Choroid plexus epithelial cell (primary cell): ENCODE results near the gene FGF7.

Experiments
- DNase-seq: peaks from one replicate; pipeline ENCODE4 v3.0.0-alpha.2; 2010; ENCODE audit warnings: low read depth
- H3K4me3 ChIP-seq: 2 replicates; pipeline ENCODE4 v1.5.1; 2011; ENCODE audit warnings: low read depth, mild to moderate bottlenecking, control low read depth, low read length, moderate library complexity
- TF ChIP-seq, protein P1 (sequence below): conservative IDR thresholded peaks from 2 replicates; pipeline ENCODE4 v1.5.1; 2011; ENCODE audit warnings: low read depth, mild to moderate bottlenecking, control low read depth, inconsistent platforms, low read length, moderate library complexity

FGF7 gene

DNA sequence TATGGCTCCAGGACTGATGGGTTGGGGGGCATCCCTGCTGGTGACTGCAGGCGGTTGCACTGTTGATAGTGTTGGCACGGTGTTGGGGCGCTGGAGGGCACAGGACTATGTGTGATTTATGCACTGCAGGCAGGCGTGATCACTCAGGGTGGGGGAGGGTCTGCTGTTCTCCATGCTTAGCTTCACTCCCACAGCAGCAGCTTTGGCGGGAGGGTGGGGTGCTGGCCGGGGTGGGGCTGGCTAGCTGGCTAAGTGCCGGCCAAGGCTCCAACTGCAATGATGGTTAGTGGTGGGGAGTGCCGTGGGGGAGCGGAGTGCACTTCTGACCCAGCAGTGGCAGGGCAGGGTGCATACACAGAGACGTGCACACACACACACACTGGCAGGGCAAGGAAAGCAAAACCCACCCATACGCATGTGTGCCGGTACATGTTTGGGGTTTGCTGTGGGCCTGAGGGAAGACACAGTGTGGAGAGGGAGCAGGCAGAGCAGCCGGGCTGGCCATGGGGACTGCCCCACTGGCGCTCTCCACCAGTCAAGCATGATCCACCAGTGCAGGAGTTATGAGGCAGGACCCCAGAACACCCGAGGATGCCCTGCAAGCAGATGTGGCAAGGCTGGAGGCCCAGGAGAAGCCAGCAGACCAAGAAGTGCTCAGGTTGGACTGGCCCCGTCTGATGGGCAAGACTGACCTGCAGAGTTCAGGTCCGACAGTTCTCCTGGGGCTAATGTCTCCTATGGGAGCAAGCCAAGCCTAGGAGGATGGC is 16.5 kb upstream of the FGF7 start:
- TF ChIP-seq, protein P1, sequence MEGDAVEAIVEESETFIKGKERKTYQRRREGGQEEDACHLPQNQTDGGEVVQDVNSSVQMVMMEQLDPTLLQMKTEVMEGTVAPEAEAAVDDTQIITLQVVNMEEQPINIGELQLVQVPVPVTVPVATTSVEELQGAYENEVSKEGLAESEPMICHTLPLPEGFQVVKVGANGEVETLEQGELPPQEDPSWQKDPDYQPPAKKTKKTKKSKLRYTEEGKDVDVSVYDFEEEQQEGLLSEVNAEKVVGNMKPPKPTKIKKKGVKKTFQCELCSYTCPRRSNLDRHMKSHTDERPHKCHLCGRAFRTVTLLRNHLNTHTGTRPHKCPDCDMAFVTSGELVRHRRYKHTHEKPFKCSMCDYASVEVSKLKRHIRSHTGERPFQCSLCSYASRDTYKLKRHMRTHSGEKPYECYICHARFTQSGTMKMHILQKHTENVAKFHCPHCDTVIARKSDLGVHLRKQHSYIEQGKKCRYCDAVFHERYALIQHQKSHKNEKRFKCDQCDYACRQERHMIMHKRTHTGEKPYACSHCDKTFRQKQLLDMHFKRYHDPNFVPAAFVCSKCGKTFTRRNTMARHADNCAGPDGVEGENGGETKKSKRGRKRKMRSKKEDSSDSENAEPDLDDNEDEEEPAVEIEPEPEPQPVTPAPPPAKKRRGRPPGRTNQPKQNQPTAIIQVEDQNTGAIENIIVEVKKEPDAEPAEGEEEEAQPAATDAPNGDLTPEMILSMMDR = no peak
- DNase-seq = no peak
- no peak overlapping the region for H3K4me3 ChIP-seq

DNA sequence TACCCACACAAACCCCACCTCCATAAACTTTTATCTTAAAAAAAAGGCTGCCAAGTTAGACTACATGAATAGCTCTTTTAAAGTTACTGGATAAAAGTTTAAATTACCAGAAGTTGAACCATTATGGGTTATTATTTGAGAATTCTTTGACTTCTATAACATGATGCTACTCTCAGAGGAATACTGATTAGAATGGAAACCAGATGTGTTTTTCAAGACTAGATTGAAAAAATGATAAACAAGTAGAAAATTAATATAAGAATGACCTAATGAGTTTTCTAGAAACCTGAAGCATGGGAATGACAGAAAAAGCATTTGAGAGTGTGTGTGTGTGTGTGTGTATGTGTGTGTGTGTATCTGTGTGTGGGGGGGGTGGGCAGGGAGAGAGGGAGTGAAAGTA is 12.4 kb upstream of the FGF7 start:
- no peak overlapping the region for H3K4me3 ChIP-seq
- DNase-seq = no peak
- TF ChIP-seq, protein P1 = no peak

DNA sequence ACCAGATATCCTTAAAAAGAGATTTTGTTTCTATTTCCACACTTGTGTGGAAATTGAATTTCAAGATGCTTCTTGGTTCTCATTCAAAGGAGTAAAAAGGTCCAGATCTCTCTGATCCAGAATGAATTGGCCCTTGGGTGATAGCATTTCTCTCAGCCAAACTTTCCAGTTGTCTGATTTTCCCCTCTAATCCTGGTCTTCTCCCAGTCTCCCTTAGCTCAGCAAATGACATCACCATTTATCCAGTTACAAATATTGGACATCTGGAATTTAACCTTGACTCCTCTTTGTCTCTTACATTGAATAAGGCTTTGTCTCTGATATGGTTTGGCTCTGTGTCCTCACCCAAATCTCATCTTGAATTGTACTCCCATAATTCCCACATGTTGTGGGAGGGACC is 10.2 kb upstream of the FGF7 start:
- TF ChIP-seq, protein P1 = no peak
- no peak for DNase-seq

DNA sequence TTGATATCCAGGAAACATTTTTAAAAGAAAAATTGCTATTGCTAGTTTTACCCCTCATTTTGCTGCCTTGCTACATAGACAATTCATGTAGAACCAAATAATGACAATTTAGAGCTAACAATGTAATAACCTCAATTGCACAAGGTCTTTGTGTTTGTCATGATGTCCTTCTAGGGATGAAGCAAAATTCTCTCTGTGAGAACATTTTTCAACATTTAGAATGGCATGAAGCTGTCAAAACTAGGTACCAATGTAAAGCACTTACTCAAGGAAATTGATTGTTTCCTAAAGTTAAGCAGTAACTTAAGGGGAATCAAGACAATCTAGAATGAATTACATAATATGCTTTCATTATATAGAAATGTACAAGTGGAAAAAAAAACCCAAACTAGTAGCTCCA is 7.9 kb upstream of the FGF7 start:
- TF ChIP-seq, protein P1 = no peak
- DNase-seq = no peak
- H3K4me3 ChIP-seq = no peak overlapping the region

More for the DNA sequence above, 10.2 kb upstream of the FGF7 start:
- H3K4me3 ChIP-seq = no peak overlapping the region

DNA sequence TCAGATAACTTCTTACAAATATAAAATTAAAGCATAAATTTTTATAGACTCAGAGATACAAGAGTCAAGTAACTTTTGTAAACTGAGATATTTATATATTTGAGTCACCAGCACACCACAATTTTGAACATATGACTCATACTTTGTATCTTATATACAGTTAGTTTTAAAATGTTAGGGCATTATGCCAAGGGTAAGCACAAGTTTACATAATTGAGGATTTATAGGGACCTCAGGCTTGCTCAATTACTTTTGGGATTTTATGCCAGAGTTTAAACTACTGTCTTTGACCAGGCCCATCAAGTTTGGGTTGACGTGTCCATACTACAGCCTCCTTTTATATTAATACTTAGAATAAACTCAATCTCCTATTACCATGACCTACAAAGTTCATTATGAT is 7.4 kb upstream of the FGF7 start:
- TF ChIP-seq, protein P1 = no peak
- DNase-seq = peak; percentile 89
- H3K4me3 ChIP-seq = no peak overlapping the region

DNA sequence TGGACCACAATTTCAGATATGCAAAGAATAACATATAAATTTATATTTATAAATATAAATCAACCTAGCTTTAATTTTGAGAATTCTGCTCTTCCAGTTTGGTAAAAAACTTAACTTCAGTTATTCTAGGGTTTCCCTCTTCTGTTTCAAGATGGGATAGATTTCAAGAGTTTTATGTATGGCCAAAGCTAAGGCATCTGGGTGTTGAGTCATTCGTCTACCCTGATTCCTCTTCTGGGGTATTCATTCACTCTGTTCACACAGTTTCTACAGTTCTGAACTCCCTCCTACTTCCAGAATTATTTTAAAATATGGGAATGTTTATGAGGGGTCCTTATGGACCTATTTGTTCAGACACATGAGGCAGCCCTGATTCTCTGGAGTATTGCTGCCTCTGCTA is 4.2 kb upstream of the FGF7 start:
- TF ChIP-seq, protein P1 = no peak

DNA sequence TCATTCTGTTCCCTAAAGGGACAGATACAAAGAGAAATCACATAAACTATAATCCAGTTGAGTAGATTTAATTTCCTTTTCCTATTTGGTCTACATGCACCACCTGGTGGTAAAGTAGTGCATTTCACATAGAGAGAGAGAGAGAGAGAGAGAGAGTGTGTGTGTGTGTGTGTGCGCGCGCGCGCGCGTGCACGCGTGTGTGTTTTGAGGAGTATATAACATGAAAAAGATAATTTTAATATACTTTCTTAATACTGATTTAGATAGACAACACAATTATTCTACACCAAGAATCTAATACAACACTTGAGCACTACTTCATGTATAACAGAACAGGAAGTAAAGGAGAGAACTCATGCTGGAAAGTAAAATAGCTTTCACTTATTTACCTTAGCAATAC is 1.1 kb upstream of the FGF7 start:
- DNase-seq = peak; percentile 80

More for the DNA sequence above, 4.2 kb upstream of the FGF7 start:
- H3K4me3 ChIP-seq = no peak overlapping the region
- DNase-seq = no peak

More for the DNA sequence above, 1.1 kb upstream of the FGF7 start:
- no peak overlapping the region for H3K4me3 ChIP-seq
- TF ChIP-seq, protein P1 = peak; percentile 74
